PC-9 (cell line): ENCODE data around the gene GSE1.

Experiments used
- CTCF ChIP-seq: fragments of 200-600 bp; sonication (generic); conservative IDR thresholded peaks from 2 replicates; pipeline ENCODE4 v1.6.1; 2017; ENCODE audit warnings: mixed run types, antibody characterized with exemption, mild to moderate bottlenecking, moderate library complexity
- EZH2 ChIP-seq: fragments of 200-600 bp; sonication (generic); IDR thresholded peaks from 2 replicates; pipeline ENCODE4 v1.8.0; 2017; ENCODE audit warnings: antibody characterized with exemption, low read depth

GRCh38 chr16:85615014-85615851, 2.1 kb downstream of the GSE1 start:
- TF ChIP-seq EZH2: no peak
- TF ChIP-seq CTCF: no peak
